ENCODE results near the gene C2orf15.

C2orf15 gene

GRCh38 chr2:99159594-99159993 lies 18.1 kb downstream of the C2orf15 start:
- TF ChIP-seq CTCF (conservative IDR thresholded peaks at IDR 0.05; ENCODE audit: control insufficient read depth, insufficient read depth, low read depth, low read length), result no peak
- DNase-seq (ENCODE audit: low read depth), result no peak
- H3K4me3 ChIP-seq (ENCODE audit: control insufficient read depth, low read depth, low read length), result no peak overlapping the region

GRCh38 chr2:99166218-99166617 lies 24.7 kb downstream of the C2orf15 start:
- TF ChIP-seq CTCF (conservative IDR thresholded peaks at IDR 0.05; ENCODE audit: control insufficient read depth, insufficient read depth, low read depth, low read length), result no peak
- H3K4me3 ChIP-seq (ENCODE audit: control insufficient read depth, low read depth, low read length), result no peak overlapping the region
- DNase-seq (ENCODE audit: low read depth), result no peak

- DNase-seq (ENCODE audit: low read depth), result no peak
- TF ChIP-seq CTCF (conservative IDR thresholded peaks at IDR 0.05; ENCODE audit: control insufficient read depth, insufficient read depth, low read depth, low read length), result no peak
- H3K4me3 ChIP-seq (ENCODE audit: control insufficient read depth, low read depth, low read length), result no peak overlapping the region
Observed at GRCh38 chr2:99169534-99169933, 28.0 kb downstream of the C2orf15 start.

GRCh38 chr2:99171377-99172140 lies 30.1 kb downstream of the C2orf15 start:
- no peak for DNase-seq (ENCODE audit: low read depth)
- H3K4me3 ChIP-seq (ENCODE audit: control insufficient read depth, low read depth, low read length), result no peak overlapping the region
- TF ChIP-seq CTCF (conservative IDR thresholded peaks at IDR 0.05; ENCODE audit: control insufficient read depth, insufficient read depth, low read depth, low read length), result no peak

- TF ChIP-seq CTCF (conservative IDR thresholded peaks at IDR 0.05; ENCODE audit: control insufficient read depth, insufficient read depth, low read depth, low read length), result no peak
- H3K4me3 ChIP-seq (ENCODE audit: control insufficient read depth, low read depth, low read length), result peak within 1 kb of the TSS; percentile 99
- peak; percentile 96 for DNase-seq (ENCODE audit: low read depth)
Observed at GRCh38 chr2:99180755-99181623, 39.5 kb downstream of the C2orf15 start, which contains the start of the genes MITD1 and MRPL30. TSS of gene MITD1 (minus strand) at chr2:99181058. CDS start at chr2:99180981, 77 bp downstream. TSS of gene MRPL30 (plus strand) at chr2:99181184. CDS start at chr2:99186204, 5,020 bp downstream.

- peak overlapping the region; percentile 99 for H3K4me3 ChIP-seq (ENCODE audit: control insufficient read depth, low read depth, low read length)
- no peak for TF ChIP-seq CTCF (conservative IDR thresholded peaks at IDR 0.05; ENCODE audit: control insufficient read depth, insufficient read depth, low read depth, low read length)
- DNase-seq (ENCODE audit: low read depth), result peak; percentile 14
Observed at GRCh38 chr2:99181624-99182000, 40.1 kb downstream of the C2orf15 start.
